GM10266 (cell line): ENCODE measurements around the gene MBD2.

Experiments
- DNase-seq: peaks from one replicate; pipeline ENCODE4 v3.0.0; 2012; ENCODE audit errors: extremely low spot score
- CTCF ChIP-seq: IDR thresholded peaks from 2 replicates; pipeline ENCODE4 v1.5.1; 2012; ENCODE audit warnings: mild to moderate bottlenecking, low read depth; ENCODE audit not compliant: control insufficient read depth, insufficient read depth; ENCODE audit errors: missing control alignments

Gene MBD2

GRCh38 chr18:54117853-54118773 is 106.4 kb downstream of the MBD2 start:
- no peak for DNase-seq
- TF ChIP-seq CTCF = no peak

- no peak for DNase-seq
- TF ChIP-seq CTCF = no peak
Observed at GRCh38 chr18:54116541-54117257, 107.8 kb downstream of the MBD2 start.

DNA sequence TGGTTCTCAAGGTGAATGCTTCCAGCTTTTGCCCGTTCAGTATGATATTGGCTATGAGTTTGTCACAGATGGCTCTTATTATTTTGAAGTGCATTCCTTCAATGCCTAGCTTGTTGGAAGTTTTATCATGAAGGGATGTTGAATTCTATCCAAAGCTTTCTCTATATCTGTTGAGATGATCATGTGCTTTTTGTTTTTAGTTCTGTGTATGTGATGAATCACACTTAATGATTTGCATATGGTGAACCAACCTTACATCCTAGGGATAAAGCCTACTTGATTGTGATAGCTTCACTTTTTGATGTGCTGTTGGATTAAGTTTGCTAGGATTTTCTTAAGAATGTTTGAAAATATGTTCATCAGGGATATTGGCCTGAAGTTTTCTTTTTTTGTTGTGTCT is 112.1 kb downstream of the MBD2 start:
- DNase-seq = no peak
- TF ChIP-seq CTCF = no peak

DNA sequence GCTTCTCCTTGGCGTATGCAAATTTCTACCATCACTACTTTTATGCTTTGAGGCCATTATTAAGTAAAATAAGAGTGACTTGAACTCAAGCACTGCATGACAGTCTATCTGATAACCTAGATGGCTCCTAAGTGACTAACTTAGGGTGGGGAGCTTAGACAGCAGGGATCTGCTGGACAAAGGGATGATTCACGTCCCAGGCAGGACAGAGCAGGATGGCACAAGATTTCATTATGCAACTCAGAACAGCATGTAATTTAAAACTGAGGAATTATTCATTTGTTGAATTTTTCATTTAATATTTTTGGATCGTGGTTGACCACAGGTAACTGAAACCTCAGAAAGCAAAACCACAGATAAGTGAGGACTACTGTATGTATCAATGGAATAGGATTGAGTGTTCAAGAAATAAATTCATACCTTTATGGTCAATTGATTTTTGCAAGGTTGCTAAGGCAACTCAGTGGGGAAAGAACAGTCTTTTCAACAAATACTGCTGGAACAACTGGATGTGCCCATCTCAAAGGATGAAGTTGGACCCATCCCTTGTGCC is 115.3 kb downstream of the MBD2 start:
- no peak for TF ChIP-seq CTCF

DNA sequence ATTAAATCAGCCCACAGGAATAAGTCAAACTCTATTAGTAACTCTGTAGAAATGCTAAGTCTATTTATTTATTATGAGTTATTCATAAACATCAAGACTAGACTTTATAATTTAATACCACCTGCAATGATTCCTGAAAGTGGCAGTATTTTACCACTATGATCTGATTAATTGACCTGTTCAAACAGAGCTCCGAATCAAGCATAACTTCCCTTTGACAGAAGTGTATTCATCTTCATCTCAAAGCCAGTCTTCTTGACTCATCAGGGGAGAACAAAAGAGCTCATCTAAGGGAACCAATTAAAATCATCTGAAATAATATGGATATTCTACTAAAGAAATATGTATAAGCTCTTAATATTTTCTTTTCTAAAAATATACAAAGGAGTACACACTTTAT is 122.3 kb downstream of the MBD2 start:
- TF ChIP-seq CTCF = no peak
- DNase-seq = no peak

More for the DNA sequence above, 115.3 kb downstream of the MBD2 start:
- DNase-seq = no peak
